GM06990 (cell line): ENCODE data around the gene STXBP6.
"Not testable (repeated sequence)": the region's sequence is repeated elsewhere in the genome, so short reads cannot be mapped to it uniquely, and the experiment has no call there.

Experiments
- DNase-seq: peaks from one replicate; pipeline ENCODE4 v3.0.0-alpha.2; 2011; ENCODE audit not compliant: insufficient read length; ENCODE audit errors: extremely low read depth
- H3K27me3 ChIP-seq: replicated peaks from 2 replicates; pipeline ENCODE4 v1.6.0; 2011; ENCODE audit warnings: low read length; ENCODE audit not compliant: control insufficient read depth, insufficient read depth
- H3K36me3 ChIP-seq: 2 replicates; pipeline ENCODE4 v1.5.1; 2011; ENCODE audit warnings: low read length; ENCODE audit not compliant: control insufficient read depth, insufficient read depth
- H3K4me3 ChIP-seq: replicated peaks from 2 replicates; pipeline ENCODE4 v1.5.1; 2011; ENCODE audit warnings: low read depth, mild to moderate bottlenecking, control low read depth, low read length
- CTCF ChIP-seq: IDR thresholded peaks from 2 replicates; pipeline ENCODE4 v1.5.1; 2011; ENCODE audit warnings: low read length, control low read depth, mild to moderate bottlenecking, inconsistent platforms; ENCODE audit not compliant: insufficient read depth, poor library complexity, severe bottlenecking

Gene STXBP6

GRCh38 chr14:24783791-24784190, 266.2 kb downstream of the STXBP6 start:
- DNase-seq: no peak
- H3K27me3 ChIP-seq: no peaks in the 10 kb centered on the region; the same call in none of the 2 replicates
- H3K4me3 ChIP-seq: no peak overlapping the region
- no peak for TF ChIP-seq CTCF
- no peaks in the 10 kb centered on the region for H3K36me3 ChIP-seq

DNA sequence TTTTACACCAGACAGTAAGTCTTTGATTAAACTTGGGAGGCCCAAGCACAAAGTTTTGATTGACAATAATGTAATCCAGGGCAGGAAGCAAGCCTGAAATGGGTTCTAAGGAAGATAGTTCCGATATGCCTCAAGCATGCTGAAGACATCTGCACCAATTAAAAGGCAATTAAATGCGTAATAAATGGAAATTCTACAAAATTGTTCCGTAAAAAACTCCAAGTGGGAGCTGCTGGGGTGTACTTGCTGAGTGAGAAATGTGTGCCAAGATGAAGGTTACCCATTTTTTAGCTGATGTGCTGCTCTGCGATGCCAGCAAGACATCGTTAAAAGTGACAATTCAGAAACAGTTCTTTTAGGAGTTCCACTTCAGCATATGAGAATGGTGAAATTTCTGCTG, 269.7 kb downstream of the STXBP6 start:
- no peak for DNase-seq
- Histone ChIP-seq H3K36me3 (no peaks in the 10 kb centered on the region), H3K27me3 (no peaks in the 10 kb centered on the region; the same call in none of the 2 replicates), H3K4me3 (no peak overlapping the region)
- no peak for TF ChIP-seq CTCF

- DNase-seq: no peak
- Histone ChIP-seq H3K36me3 (no peaks in the 10 kb centered on the region), H3K27me3 (no peaks in the 10 kb centered on the region; the same call in none of the 2 replicates), H3K4me3 (no peak overlapping the region)
- TF ChIP-seq CTCF: no peak
These were observed 272.3 kb downstream of the STXBP6 start for GRCh38 chr14:24777678-24778077.

DNA sequence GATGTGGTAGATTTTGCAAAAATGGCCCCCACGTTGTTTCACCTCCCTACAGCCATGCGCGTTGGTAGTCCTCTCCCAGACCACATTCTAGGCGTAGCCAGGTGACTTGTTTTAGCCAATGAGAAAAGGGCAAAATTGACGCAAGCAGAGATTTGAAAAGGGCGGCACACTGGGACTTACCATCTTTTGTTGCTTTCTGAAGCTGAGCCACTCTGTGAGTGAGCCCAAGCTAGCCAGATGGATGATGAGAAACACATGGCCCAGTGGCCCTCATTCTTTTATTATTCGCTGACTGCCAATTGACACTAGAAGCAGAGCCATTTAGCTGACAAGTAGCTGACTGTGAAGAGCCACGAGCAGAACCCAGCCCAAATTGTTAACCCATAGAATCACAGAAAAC, 274.0 kb downstream of the STXBP6 start:
- no peaks in the 10 kb centered on the region for H3K27me3 ChIP-seq
- no peak for DNase-seq
- no peak for TF ChIP-seq CTCF

DNA sequence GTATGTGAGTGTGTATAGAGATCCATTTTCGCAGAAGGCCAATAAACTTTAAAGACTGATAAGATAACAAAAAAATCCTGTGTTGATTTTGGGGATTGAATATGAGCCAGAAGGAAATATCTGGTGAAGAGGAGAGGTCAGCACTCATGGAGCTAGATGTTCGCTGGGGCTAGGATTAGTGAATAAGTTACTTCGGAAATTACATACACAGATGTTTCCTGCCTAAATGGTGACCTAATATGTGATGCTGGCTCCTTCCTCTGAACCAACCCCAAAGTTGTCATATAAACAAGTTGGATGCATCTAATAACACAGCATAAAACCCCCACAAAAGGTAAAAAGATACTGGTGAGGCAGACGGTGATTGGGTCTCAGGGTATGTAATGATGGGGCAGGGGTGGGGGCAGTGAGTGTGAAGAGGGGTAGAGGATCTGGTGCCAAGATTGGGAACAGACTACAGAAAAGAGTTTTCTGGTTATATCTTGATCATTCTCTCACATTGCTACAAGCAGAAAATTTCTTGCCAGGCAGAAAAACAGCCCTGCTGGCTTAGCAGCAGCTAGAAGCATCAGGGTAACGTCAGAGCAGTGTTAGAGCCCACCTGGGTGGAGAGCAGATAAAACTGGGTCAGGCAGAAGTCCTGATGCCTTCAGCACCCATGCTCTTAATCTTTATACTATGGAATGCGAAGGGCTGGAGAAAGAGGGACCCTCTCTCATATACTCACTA, 275.6 kb downstream of the STXBP6 start:
- Histone ChIP-seq H3K27me3 (no peaks in the 10 kb centered on the region), H3K36me3 (no peaks in the 10 kb centered on the region), H3K4me3 (no peak overlapping the region)
- TF ChIP-seq CTCF: no peak
- DNase-seq: no peak

More for the DNA sequence above, 274.0 kb downstream of the STXBP6 start:
- Histone ChIP-seq H3K4me3 (no peak overlapping the region), H3K36me3 (no peaks in the 10 kb centered on the region)

GRCh38 chr14:24773564-24773963, 276.4 kb downstream of the STXBP6 start:
- not testable (repeated sequence) for H3K4me3 ChIP-seq, DNase-seq, H3K27me3 ChIP-seq, H3K36me3 ChIP-seq
